HEK293 (cell line): ENCODE measurements around the gene RIMS1.

Experiments
- CTCF ChIP-seq: fragments of 450-650 bp; formaldehyde crosslinking; IDR thresholded peaks from 2 replicates; pipeline ENCODE4 v1.5.1; 2016; ENCODE audit warnings: missing biosample characterization, missing genetic modification characterization
- GLI4 ChIP-seq: fragments of 450-650 bp; formaldehyde crosslinking; IDR thresholded peaks from 2 replicates; pipeline ENCODE4 v1.5.1; 2016; ENCODE audit warnings: missing biosample characterization, missing genetic modification characterization
- OVOL3 ChIP-seq: fragments of 450-650 bp; formaldehyde crosslinking; IDR thresholded peaks from 2 replicates; pipeline ENCODE4 v1.5.1; 2016; ENCODE audit warnings: missing biosample characterization, missing genetic modification characterization
- REST ChIP-seq: fragments of 450-650 bp; formaldehyde crosslinking; IDR thresholded peaks from 2 replicates; pipeline ENCODE4 v1.5.1; 2016; ENCODE audit warnings: missing biosample characterization, missing genetic modification characterization
- ZBTB26 ChIP-seq: fragments of 450-650 bp; formaldehyde crosslinking; optimal IDR thresholded peaks from 2 replicates; pipeline ENCODE3; 2016; ENCODE audit warnings: missing biosample characterization, mild to moderate bottlenecking, missing genetic modification characterization
- ZNF24 ChIP-seq: fragments of 450-650 bp; formaldehyde crosslinking; IDR thresholded peaks from 2 replicates; pipeline ENCODE4 v1.5.1; 2016; ENCODE audit warnings: missing biosample characterization, missing genetic modification characterization
- ZNF274 ChIP-seq, 2 experiments: fragments of 200-500 bp in 1 of 2; fragments of 450-650 bp in 1 of 2; sonication (Bioruptor generic) in 1 of 2; formaldehyde crosslinking in 1 of 2; IDR thresholded peaks; 2 replicates each; pipeline versions ENCODE4 v1.5.1 to v1.6.1; 2014 to 2016; ENCODE audit warnings: borderline replicate concordance in 1 of 2, inconsistent platforms in 1 of 2, low read length in 1 of 2, missing biosample characterization in 1 of 2, missing genetic modification characterization in 1 of 2
- ZNF362 ChIP-seq: fragments of 450-650 bp; formaldehyde crosslinking; IDR thresholded peaks from 2 replicates; pipeline ENCODE4 v1.5.1; 2016; ENCODE audit warnings: missing biosample characterization, missing genetic modification characterization
- ZNF530 ChIP-seq: fragments of 450-650 bp; formaldehyde crosslinking; IDR thresholded peaks from 2 replicates; pipeline ENCODE4 v1.5.1; 2016; ENCODE audit warnings: low read depth, missing biosample characterization, missing genetic modification characterization
- ZNF549 ChIP-seq: fragments of 450-650 bp; IDR thresholded peaks from 2 replicates; pipeline ENCODE4 v1.5.1; 2018; ENCODE audit warnings: missing biosample characterization, missing genetic modification characterization, mild to moderate bottlenecking, inconsistent platforms, moderate library complexity
- ZNF677 ChIP-seq: fragments of 450-650 bp; IDR thresholded peaks from 2 replicates; pipeline ENCODE4 v1.5.0; 2018; ENCODE audit warnings: missing biosample characterization, mild to moderate bottlenecking, missing genetic modification characterization, moderate library complexity
- ZNF704 ChIP-seq: fragments of 450-650 bp; formaldehyde crosslinking; IDR thresholded peaks from 2 replicates; pipeline ENCODE4 v1.5.1; 2016; ENCODE audit warnings: missing biosample characterization, missing genetic modification characterization
- ZNF776 ChIP-seq: fragments of 450-650 bp; formaldehyde crosslinking; IDR thresholded peaks from 2 replicates; pipeline ENCODE4 v1.5.0; 2017; ENCODE audit warnings: missing biosample characterization, missing genetic modification characterization, borderline replicate concordance

- TF ChIP-seq ZNF677 (no peak), CTCF (tag by site-specific recombination) (no peak), ZNF530 (tag by site-specific recombination) (no peak), ZNF776 (tag by site-specific recombination) (no peak), ZNF274 (IDR thresholded peaks at IDR 0.05; ENCODE audit: low read length) (no peak), ZNF274 (tag by site-specific recombination; IDR thresholded peaks at IDR 0.05; ENCODE audit: borderline replicate concordance) (no peak), ZNF362 (tag by site-specific recombination) (no peak), ZBTB26 (tag by site-specific recombination) (no peak), ZNF549 (tag by site-specific recombination) (no peak), GLI4 (no peak), ZNF704 (tag by site-specific recombination) (no peak), REST (tag by site-specific recombination) (no peak), OVOL3 (tag by site-specific recombination) (no peak), ZNF24 (tag by site-specific recombination) (no peak)
Observed at GRCh38 chr6:71933881-71934280, 47.5 kb downstream of the RIMS1 start.
